NAMALWA (cell line): ENCODE measurements around the gene MYH9.
"Not testable (repeated sequence)": the region's sequence is repeated elsewhere in the genome, so short reads cannot be mapped to it uniquely, and the experiment has no call there.

Experiments
- DNase-seq: peaks from one replicate; pipeline ENCODE4 v3.0.0-alpha.2; 2015; ENCODE audit warnings: low spot score

MYH9 gene

GRCh38 chr22:36387959-36388726, at the start of gene MYH9:
TSS of gene MYH9 (minus strand) at chr22:36387967. CDS start at chr22:36349236, 38,731 bp downstream.
- peak; percentile 100 for DNase-seq

GRCh38 chr22:36435516-36436415, 48.0 kb upstream of the MYH9 start:
- peak; percentile 40 for DNase-seq

GRCh38 chr22:36433318-36434231, 45.8 kb upstream of the MYH9 start:
- DNase-seq = no peak

- DNase-seq = no peak
Measured at GRCh38 chr22:36432592-36433317, 45.0 kb upstream of the MYH9 start.

GRCh38 chr22:36431977-36432376, 44.2 kb upstream of the MYH9 start:
- no peak for DNase-seq

- DNase-seq = no peak
Measured at GRCh38 chr22:36430863-36431262, 43.1 kb upstream of the MYH9 start.

- not testable (repeated sequence) for DNase-seq
Measured at GRCh38 chr22:36427952-36428351, 40.2 kb upstream of the MYH9 start.

GRCh38 chr22:36425977-36426523, 38.3 kb upstream of the MYH9 start:
- DNase-seq = no peak

GRCh38 chr22:36424901-36425579, 37.3 kb upstream of the MYH9 start:
- DNase-seq = no peak

- DNase-seq = not testable (repeated sequence)
Measured at GRCh38 chr22:36424466-36424865, 36.7 kb upstream of the MYH9 start.

- no peak for DNase-seq
Measured at GRCh38 chr22:36423461-36424404, 36.0 kb upstream of the MYH9 start.

- DNase-seq = no peak
Measured at GRCh38 chr22:36422287-36423014, 34.7 kb upstream of the MYH9 start.

- DNase-seq = no peak
Measured at GRCh38 chr22:36419912-36420882, 32.4 kb upstream of the MYH9 start.

- no peak for DNase-seq
Measured at GRCh38 chr22:36419177-36419911, 31.6 kb upstream of the MYH9 start.

- no peak for DNase-seq
Measured at GRCh38 chr22:36417281-36417686, 29.5 kb upstream of the MYH9 start.

GRCh38 chr22:36415415-36416168, 27.8 kb upstream of the MYH9 start:
- DNase-seq = no peak
